K562 (cell line): ENCODE measurements around the gene ELF2. TPM values are rescaled to one million over a fixed set of nuclear protein-coding genes. Genes with fewer than 3 reads are reported as not detected.

Source experiments
- KDM5B ChIP-seq: fragments of 200-600 bp; sonication (generic); IDR thresholded peaks from 2 replicates; pipeline ENCODE4 v1.6.1; 2012; ENCODE audit warnings: low read depth, mild to moderate bottlenecking, moderate library complexity, low read length, control low read depth, inconsistent platforms; ENCODE audit not compliant: insufficient replicate concordance
- NR2F6 ChIP-seq: fragments of 450-650 bp; formaldehyde crosslinking; IDR thresholded peaks from 2 replicates; pipeline ENCODE4 v1.4.0; 2020; ENCODE audit warnings: mild to moderate bottlenecking
- PHTF2 ChIP-seq: fragments of 250-450 bp; sonication (Bioruptor Pico); IDR thresholded peaks from 2 replicates; pipeline ENCODE4 v1.5.0; 2021; ENCODE audit warnings: mild to moderate bottlenecking
- POLR3A ChIP-seq: IDR thresholded peaks from 2 replicates; pipeline ENCODE4 v1.6.1; 2011; ENCODE audit warnings: borderline replicate concordance, mild to moderate bottlenecking, moderate library complexity; ENCODE audit not compliant: insufficient read length, insufficient read depth; ENCODE audit errors: extremely low read depth
- RB1 ChIP-seq: fragments of 450-650 bp; IDR thresholded peaks from 2 replicates; pipeline ENCODE4 v1.6.1; 2017; ENCODE audit warnings: low read depth, mild to moderate bottlenecking
- RBM25 ChIP-seq: fragments of 200-400 bp; formaldehyde crosslinking; IDR thresholded peaks from 2 replicates; pipeline ENCODE4 v1.6.1; 2018; ENCODE audit warnings: low read length, low read depth, moderate library complexity; ENCODE audit not compliant: severe bottlenecking
- SETDB1 ChIP-seq: IDR thresholded peaks from one replicate; pipeline ENCODE4 v1.6.1; 2012; ENCODE audit warnings: low read length, control low read depth, inconsistent platforms
- SIN3A ChIP-seq, 2 experiments: fragments of 150-350 bp in 1 of 2; IDR thresholded peaks; 2 replicates each; pipeline ENCODE4 v1.6.1; 2011 to 2016; ENCODE audit warnings: borderline replicate concordance in 2 of 2, low read depth in 2 of 2, low read length in 2 of 2, mild to moderate bottlenecking in 2 of 2, moderate library complexity in 2 of 2; ENCODE audit not compliant: control insufficient read depth in 1 of 2
- STAG1 ChIP-seq: sonication (generic); formaldehyde crosslinking; IDR thresholded peaks from 2 replicates; pipeline ENCODE4 v1.5.0; 2020; ENCODE audit warnings: missing genetic modification reagents, borderline replicate concordance
- TGIF2 ChIP-seq: sonication (generic); formaldehyde crosslinking; IDR thresholded peaks from 2 replicates; pipeline ENCODE4 v1.8.1; 2022; ENCODE audit warnings: mild to moderate bottlenecking, missing genetic modification reagents, moderate library complexity
- UBTF ChIP-seq, 2 experiments: IDR thresholded peaks; 2 replicates each; pipeline ENCODE4 v1.6.1; 2012; ENCODE audit warnings: improper control_type of control experiment in 2 of 2, low read depth in 2 of 2, low read length in 2 of 2, borderline replicate concordance in 1 of 2
- ZNF780A ChIP-seq: fragments of 250-450 bp; sonication (Bioruptor Pico); IDR thresholded peaks from 2 replicates; pipeline ENCODE4 v1.5.0; 2021; ENCODE audit warnings: mild to moderate bottlenecking
- polyA plus RNA-seq, 8 experiments: library from polyadenylated mRNA; depleted of rRNA in 4 of 8; stranded (reverse) in 5 of 8; unstranded in 3 of 8; fragments of >200 nt; fragmentation: Nextera tagmentation in 2 of 8; fragmentation: Illumina TruSeq in 1 of 8; extraction: Ambion mirVana in 2 of 8; extraction: Trizol in 1 of 8; gene quantifications; 2 replicates each; pipeline versions ENCODE4 v1.2.1 to v1.2.3, GENCODE V29; 2011 to 2014; ENCODE audit warnings: inconsistent platforms in 1 of 8, missing spikeins in 1 of 8
- total RNA-seq, 7 experiments: library from RNA; depleted of rRNA in 6 of 7; stranded (reverse); fragments of >200 nt in 6 of 7; fragmentation: Illumina TruSeq in 2 of 7; extraction: Trizol in 2 of 7; gene quantifications; 2 replicates each; pipeline versions ENCODE4 v1.2.1 to v1.2.3, GENCODE V29; 2011 to 2021; ENCODE audit warnings: low replicate concordance in 1 of 7
- TF ChIP-seq, protein P1 (sequence below), 2 experiments: fragments of 450-650 bp in 1 of 2; sonication (generic) in 1 of 2; formaldehyde crosslinking in 1 of 2; IDR thresholded peaks; 2 replicates each; pipeline versions ENCODE4 v1.7.1 to v1.9.0; 2016 to 2022; ENCODE audit warnings: inconsistent platforms in 1 of 2, mild to moderate bottlenecking in 1 of 2, missing genetic modification reagents in 1 of 2
- TF ChIP-seq, protein P2 (sequence below): sonication (generic); formaldehyde crosslinking; IDR thresholded peaks from 2 replicates; pipeline ENCODE4 v1.9.0; 2022; ENCODE audit warnings: mild to moderate bottlenecking, missing genetic modification reagents

The ELF2 gene
- total and polyA plus RNA-seq, 9 of the 15 experiments (the other 6 are each of a cell fraction or from before 2014, with no cell fraction given), result 9.4 to 58.7 (median 41.6) TPM

GRCh38 chr4:139015269-139015947 is 161.6 kb downstream of the ELF2 start, which contains the start of gene NOCT (continued):
- TF ChIP-seq, protein P1, sequence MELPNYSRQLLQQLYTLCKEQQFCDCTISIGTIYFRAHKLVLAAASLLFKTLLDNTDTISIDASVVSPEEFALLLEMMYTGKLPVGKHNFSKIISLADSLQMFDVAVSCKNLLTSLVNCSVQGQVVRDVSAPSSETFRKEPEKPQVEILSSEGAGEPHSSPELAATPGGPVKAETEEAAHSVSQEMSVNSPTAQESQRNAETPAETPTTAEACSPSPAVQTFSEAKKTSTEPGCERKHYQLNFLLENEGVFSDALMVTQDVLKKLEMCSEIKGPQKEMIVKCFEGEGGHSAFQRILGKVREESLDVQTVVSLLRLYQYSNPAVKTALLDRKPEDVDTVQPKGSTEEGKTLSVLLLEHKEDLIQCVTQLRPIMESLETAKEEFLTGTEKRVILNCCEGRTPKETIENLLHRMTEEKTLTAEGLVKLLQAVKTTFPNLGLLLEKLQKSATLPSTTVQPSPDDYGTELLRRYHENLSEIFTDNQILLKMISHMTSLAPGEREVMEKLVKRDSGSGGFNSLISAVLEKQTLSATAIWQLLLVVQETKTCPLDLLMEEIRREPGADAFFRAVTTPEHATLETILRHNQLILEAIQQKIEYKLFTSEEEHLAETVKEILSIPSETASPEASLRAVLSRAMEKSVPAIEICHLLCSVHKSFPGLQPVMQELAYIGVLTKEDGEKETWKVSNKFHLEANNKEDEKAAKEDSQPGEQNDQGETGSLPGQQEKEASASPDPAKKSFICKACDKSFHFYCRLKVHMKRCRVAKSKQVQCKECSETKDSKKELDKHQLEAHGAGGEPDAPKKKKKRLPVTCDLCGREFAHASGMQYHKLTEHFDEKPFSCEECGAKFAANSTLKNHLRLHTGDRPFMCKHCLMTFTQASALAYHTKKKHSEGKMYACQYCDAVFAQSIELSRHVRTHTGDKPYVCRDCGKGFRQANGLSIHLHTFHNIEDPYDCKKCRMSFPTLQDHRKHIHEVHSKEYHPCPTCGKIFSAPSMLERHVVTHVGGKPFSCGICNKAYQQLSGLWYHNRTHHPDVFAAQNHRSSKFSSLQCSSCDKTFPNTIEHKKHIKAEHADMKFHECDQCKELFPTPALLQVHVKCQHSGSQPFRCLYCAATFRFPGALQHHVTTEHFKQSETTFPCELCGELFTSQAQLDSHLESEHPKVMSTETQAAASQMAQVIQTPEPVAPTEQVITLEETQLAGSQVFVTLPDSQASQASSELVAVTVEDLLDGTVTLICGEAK (IDR thresholded peaks at IDR 0.05), result no peak
- TF ChIP-seq, protein P1 (CRISPR knock-in tag; IDR thresholded peaks at IDR 0.05), result no peak
- TF ChIP-seq UBTF (IDR thresholded peaks at IDR 0.05; ENCODE audit: borderline replicate concordance in 1 of 2, low read depth in 2 of 2, low read length in 2 of 2), result peak in 1 of 2 experiments; percentile 81; a peak in 2 of 4 replicates
- TF ChIP-seq ZNF780A, result no peak
- peak; percentile 65; the same call in 1 of the 2 replicates for TF ChIP-seq RB1
- TF ChIP-seq RBM25, result peak; percentile 59
- TF ChIP-seq TGIF2 (CRISPR knock-in tag), result peak; percentile 30; the same call in 1 of the 2 replicates
- TF ChIP-seq PHTF2 (CRISPR knock-in tag), result no peak
- TF ChIP-seq STAG1 (CRISPR knock-in tag), result no peak
- TF ChIP-seq NR2F6 (CRISPR knock-in tag), result no peak
- no peak for TF ChIP-seq SETDB1
- TF ChIP-seq POLR3A, result no peak
- peak; percentile 82 to 94; a peak in 3 of 4 replicates for TF ChIP-seq SIN3A (IDR thresholded peaks at IDR 0.05; ENCODE audit: borderline replicate concordance in 2 of 2, control insufficient read depth in 1 of 2, low read depth in 2 of 2, low read length in 2 of 2)
- TF ChIP-seq, protein P2, sequence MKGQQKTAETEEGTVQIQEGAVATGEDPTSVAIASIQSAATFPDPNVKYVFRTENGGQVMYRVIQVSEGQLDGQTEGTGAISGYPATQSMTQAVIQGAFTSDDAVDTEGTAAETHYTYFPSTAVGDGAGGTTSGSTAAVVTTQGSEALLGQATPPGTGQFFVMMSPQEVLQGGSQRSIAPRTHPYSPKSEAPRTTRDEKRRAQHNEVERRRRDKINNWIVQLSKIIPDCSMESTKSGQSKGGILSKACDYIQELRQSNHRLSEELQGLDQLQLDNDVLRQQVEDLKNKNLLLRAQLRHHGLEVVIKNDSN (CRISPR knock-in tag), result peak; percentile 90
- TF ChIP-seq KDM5B, result peak; percentile 98
